ENCODE results near the gene PISD.

PISD gene

GRCh38 chr22:31572939-31573338 lies 89.1 kb downstream of the PISD start:
- DNase-seq (ENCODE audit: low spot score), result no peak

GRCh38 chr22:31569126-31569525 lies 92.9 kb downstream of the PISD start:
- DNase-seq (ENCODE audit: low spot score), result no peak

Measured in D341Med (cell line).